ENCODE measurements around the gene PTPRE. TPM values are rescaled to one million over a fixed set of nuclear protein-coding genes. Genes with fewer than 3 reads are reported as not detected.

PTPRE gene
- total and polyA plus RNA-seq, 7 donors, result 0.48 to 4.5 (median 2.7) TPM

DNA sequence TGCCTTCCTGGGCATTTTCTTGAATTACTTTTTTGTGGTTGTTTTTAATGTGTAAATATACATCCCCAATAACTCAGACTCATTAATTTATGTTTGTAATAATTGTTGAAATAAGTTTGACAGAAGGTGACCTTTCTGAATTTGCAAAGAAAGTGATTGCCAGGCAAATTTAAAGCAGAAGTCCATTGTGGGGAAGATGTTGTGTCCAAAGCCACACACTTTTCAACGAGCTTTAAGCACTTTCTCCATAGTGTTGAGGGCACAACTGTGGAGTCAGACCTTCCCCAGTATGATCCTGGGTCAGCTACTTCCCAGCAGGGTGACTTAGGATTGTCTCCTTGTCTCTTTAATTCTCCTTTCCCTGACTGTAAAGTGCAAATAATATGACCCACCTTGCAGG is 52.5 kb downstream of the PTPRE start:
- 52 to 86% (median 59%) methylated on average over 1 of the region's 1 CpG for WGBS, 3 donors
- intact Hi-C loops (cut with DNase I), result no loop called here
- H3K27ac ChIP-seq, result no peak overlapping the region
- no peak for ATAC-seq
- H3K4me1 ChIP-seq, result no peaks in the 10 kb centered on the region
- no peaks in the 10 kb centered on the region for H3K27me3 ChIP-seq (ENCODE audit: insufficient read depth in 3 of 3, low read length in 2 of 3)
- H3K9me3 ChIP-seq, result no peaks in the 10 kb centered on the region
- no peak for DNase-seq
- H3K36me3 ChIP-seq (ENCODE audit: insufficient read depth in 1 of 2, low read depth in 1 of 2), result no peaks in the 10 kb centered on the region
- no peak overlapping the region for H3K4me3 ChIP-seq
- TF ChIP-seq, protein P1, sequence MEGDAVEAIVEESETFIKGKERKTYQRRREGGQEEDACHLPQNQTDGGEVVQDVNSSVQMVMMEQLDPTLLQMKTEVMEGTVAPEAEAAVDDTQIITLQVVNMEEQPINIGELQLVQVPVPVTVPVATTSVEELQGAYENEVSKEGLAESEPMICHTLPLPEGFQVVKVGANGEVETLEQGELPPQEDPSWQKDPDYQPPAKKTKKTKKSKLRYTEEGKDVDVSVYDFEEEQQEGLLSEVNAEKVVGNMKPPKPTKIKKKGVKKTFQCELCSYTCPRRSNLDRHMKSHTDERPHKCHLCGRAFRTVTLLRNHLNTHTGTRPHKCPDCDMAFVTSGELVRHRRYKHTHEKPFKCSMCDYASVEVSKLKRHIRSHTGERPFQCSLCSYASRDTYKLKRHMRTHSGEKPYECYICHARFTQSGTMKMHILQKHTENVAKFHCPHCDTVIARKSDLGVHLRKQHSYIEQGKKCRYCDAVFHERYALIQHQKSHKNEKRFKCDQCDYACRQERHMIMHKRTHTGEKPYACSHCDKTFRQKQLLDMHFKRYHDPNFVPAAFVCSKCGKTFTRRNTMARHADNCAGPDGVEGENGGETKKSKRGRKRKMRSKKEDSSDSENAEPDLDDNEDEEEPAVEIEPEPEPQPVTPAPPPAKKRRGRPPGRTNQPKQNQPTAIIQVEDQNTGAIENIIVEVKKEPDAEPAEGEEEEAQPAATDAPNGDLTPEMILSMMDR (IDR thresholded peaks at IDR 0.05), result no peak

DNA sequence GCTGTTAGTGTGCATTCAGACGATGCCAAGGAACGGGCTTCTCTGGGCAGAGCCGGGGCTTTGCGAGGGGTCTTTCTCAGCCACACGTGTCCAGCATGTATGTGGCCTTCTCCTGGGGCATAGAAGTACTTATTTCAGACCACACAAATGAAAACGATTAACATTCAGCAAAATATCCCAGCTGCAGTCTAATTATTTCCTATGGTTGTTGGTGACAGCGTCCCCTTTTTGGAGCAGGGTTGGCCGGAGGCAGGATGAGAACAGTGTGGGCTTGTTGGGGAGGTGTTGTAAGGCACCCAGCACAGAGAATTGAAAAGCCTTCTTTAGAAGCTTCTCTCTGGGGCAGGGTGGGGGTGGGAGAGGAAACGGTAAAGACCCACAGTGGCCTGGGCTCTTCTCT is 54.2 kb downstream of the PTPRE start:
- Histone ChIP-seq H3K36me3 (ENCODE audit: insufficient read depth in 1 of 2, low read depth in 1 of 2) (no peaks in the 10 kb centered on the region), H3K4me3 (no peak overlapping the region), H3K27me3 (ENCODE audit: insufficient read depth in 3 of 3, low read length in 2 of 3) (no peaks in the 10 kb centered on the region), H3K4me1 (no peaks in the 10 kb centered on the region), H3K9me3 (no peaks in the 10 kb centered on the region), H3K27ac (no peak overlapping the region)
- DNase-seq (no peak), ATAC-seq (no peak)
- intact Hi-C loops (cut with DNase I), result no loop called here
- WGBS, 3 donors, result 70 to 78% (median 77%) methylated on average over 9 of the region's 9 CpGs
- TF ChIP-seq, protein P1 (IDR thresholded peaks at IDR 0.05), result no peak

DNA sequence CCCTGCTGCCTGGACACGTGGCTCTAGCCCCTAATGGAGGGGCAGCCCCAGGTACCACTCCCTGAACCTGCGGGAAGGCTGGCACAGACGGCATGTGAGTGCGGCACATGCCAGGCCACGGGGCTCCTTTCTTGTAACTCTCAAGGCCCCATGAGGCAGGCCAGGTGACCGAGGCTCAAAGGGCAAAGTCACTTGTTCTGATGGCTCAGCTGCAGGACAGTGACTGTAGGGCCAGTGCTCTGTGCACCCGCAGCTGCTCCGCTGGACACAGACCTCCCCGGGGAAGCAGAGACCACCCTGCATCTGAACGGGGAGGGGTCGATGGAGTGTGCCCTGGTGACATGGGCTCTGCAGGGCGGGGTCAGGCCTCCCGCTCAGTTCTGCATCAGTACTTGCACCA is 55.3 kb downstream of the PTPRE start:
- no peaks in the 10 kb centered on the region for H3K4me1 ChIP-seq
- H3K36me3 ChIP-seq (ENCODE audit: insufficient read depth in 1 of 2, low read depth in 1 of 2), result no peaks in the 10 kb centered on the region
- no peaks in the 10 kb centered on the region for H3K9me3 ChIP-seq
- TF ChIP-seq, protein P1 (IDR thresholded peaks at IDR 0.05), result no peak
- intact Hi-C loops (cut with DNase I), result no loop called here
- DNase-seq (no peak), ATAC-seq (no peak)
- H3K4me3 ChIP-seq, result no peak overlapping the region
- 77 to 83% (median 78%) methylated on average over 13 of the region's 13 CpGs for WGBS, 3 donors
- H3K27ac ChIP-seq, result no peak overlapping the region
- no peaks in the 10 kb centered on the region for H3K27me3 ChIP-seq (ENCODE audit: insufficient read depth in 3 of 3, low read length in 2 of 3)

DNA sequence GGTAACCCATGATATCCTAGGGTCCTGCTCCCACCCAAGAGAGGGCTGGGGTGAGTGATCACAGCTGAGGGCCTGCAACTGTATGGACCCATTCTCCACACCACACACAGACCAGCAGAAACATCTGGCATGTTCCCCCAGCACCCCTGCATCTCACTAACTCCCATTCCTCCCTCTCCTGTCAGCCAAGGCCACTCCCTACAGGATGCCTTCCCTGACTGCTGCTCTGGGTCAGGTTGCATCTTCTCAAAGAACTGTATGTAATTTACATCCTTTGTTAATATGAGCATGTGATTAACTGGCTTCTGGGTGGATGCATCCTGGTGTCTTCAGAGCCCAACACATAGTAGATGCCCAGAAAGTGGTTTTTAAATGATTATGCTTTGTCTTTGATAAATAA is 56.2 kb downstream of the PTPRE start:
- TF ChIP-seq, protein P1 (IDR thresholded peaks at IDR 0.05), result no peak
- Histone ChIP-seq H3K27me3 (ENCODE audit: insufficient read depth in 3 of 3, low read length in 2 of 3) (no peaks in the 10 kb centered on the region), H3K4me3 (no peak overlapping the region), H3K27ac (no peak overlapping the region), H3K4me1 (no peaks in the 10 kb centered on the region), H3K9me3 (no peaks in the 10 kb centered on the region), H3K36me3 (ENCODE audit: insufficient read depth in 1 of 2, low read depth in 1 of 2) (no peaks in the 10 kb centered on the region)
- DNase-seq (no peak), ATAC-seq (no peak)
- intact Hi-C loops (cut with DNase I), result no loop called here

DNA sequence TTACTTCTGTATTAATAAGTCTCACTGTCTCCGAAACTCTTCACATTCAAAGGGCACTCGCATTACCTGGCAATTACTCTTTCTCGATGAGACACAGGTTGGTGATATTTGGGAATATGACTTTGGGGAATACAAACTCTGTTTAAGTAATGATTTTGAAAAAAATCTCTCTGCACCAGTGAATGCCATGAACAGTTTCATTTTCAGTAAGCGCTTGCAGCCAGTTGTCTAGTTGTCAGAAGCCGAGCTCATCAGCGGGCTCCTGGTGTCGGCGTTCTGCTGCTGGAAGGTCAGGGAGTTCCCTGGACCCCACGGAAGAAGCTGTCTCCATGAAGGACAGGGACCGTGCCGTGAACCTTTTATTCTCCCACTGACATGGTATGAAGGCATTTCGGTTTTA is 57.7 kb downstream of the PTPRE start:
- Histone ChIP-seq H3K36me3 (ENCODE audit: insufficient read depth in 1 of 2, low read depth in 1 of 2) (no peaks in the 10 kb centered on the region), H3K27me3 (ENCODE audit: insufficient read depth in 3 of 3, low read length in 2 of 3) (no peaks in the 10 kb centered on the region), H3K4me3 (no peak overlapping the region), H3K4me1 (no peaks in the 10 kb centered on the region), H3K9me3 (no peaks in the 10 kb centered on the region), H3K27ac (no peak overlapping the region)
- TF ChIP-seq, protein P1 (IDR thresholded peaks at IDR 0.05), result no peak
- 43 to 64% (median 48%) methylated on average over 12 of the region's 12 CpGs for WGBS, 3 donors
- ATAC-seq (no peak), DNase-seq (no peak)
- intact Hi-C loops (cut with DNase I), result no loop called here
